Skeletal muscle satellite cell (primary cell): Measurements from ENCODE around the gene DGAT2.

Experiments
- H3K27me3 ChIP-seq: 2 replicates; pipeline ENCODE4 v1.7.0; 2013; ENCODE audit warnings: low read length; ENCODE audit not compliant: control insufficient read depth, insufficient read depth
- H3K36me3 ChIP-seq: 2 replicates; pipeline ENCODE4 v1.7.0; 2013; ENCODE audit warnings: mild to moderate bottlenecking, control low read depth, low read length; ENCODE audit not compliant: insufficient read depth
- H3K4me1 ChIP-seq: 2 replicates; pipeline ENCODE4 v1.7.0; 2013; ENCODE audit warnings: low read length; ENCODE audit not compliant: control insufficient read depth, insufficient read depth
- H3K4me2 ChIP-seq: 2 replicates; pipeline ENCODE4 v1.7.0; 2013; ENCODE audit warnings: mild to moderate bottlenecking, low read length
- H3K4me3 ChIP-seq: 2 replicates; pipeline ENCODE4 v1.7.0; 2013; ENCODE audit warnings: low read length
- H3K9ac ChIP-seq: 2 replicates; pipeline ENCODE4 v1.7.0; 2013; ENCODE audit warnings: mild to moderate bottlenecking, low read depth, low read length, moderate library complexity
- H3K9me3 ChIP-seq: replicated peaks from 2 replicates; pipeline ENCODE4 v1.7.0; 2013; ENCODE audit warnings: mild to moderate bottlenecking, control low read depth, low read length

DGAT2 gene

DNA sequence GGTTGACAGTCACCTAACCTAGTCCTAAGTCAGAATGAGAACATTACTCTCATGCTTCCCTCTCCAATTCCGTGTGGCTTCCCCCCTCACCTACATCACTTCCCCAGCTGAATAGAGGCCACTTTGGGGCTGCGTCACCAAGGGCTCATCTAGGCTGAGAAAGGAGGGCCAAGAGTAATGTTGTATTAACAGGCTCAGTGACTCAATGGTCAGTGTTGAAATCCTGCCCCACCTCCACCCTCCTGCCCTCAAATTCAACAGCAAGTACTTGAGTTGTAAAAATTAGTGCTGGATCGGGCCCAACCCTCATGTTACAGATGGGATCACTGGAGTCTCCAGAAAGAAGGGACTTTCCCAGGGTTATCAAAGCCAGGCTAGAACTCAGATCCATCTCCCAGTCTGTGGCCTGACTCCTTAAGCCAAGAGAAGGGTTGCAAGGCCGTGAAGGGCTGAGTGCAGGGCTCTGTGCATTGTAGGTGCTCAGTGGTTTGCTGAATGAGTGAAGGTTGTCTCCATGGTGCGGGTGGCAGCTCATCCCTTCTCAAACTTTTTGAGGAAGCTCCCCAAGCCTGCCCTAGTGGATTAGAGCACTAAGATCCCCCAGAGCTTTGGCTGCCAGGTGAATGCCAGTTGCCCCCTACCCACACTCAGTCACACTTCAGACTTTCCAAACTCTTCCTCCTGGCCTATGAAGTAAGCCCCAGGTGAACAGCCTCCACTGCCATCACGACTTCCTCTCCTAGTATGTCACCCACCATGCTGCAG is 3.2 kb downstream of the DGAT2 start:
- H3K27me3 ChIP-seq = peaks cover 83% of the 10 kb centered on the region
- peaks cover 12% of the 10 kb centered on the region for H3K4me1 ChIP-seq
- H3K36me3 ChIP-seq = no peaks in the 10 kb centered on the region
- H3K9ac ChIP-seq = no peak overlapping the region
- no peak overlapping the region for H3K4me3 ChIP-seq
- no peak overlapping the region for H3K4me2 ChIP-seq
- H3K9me3 ChIP-seq = no peaks in the 10 kb centered on the region

DNA sequence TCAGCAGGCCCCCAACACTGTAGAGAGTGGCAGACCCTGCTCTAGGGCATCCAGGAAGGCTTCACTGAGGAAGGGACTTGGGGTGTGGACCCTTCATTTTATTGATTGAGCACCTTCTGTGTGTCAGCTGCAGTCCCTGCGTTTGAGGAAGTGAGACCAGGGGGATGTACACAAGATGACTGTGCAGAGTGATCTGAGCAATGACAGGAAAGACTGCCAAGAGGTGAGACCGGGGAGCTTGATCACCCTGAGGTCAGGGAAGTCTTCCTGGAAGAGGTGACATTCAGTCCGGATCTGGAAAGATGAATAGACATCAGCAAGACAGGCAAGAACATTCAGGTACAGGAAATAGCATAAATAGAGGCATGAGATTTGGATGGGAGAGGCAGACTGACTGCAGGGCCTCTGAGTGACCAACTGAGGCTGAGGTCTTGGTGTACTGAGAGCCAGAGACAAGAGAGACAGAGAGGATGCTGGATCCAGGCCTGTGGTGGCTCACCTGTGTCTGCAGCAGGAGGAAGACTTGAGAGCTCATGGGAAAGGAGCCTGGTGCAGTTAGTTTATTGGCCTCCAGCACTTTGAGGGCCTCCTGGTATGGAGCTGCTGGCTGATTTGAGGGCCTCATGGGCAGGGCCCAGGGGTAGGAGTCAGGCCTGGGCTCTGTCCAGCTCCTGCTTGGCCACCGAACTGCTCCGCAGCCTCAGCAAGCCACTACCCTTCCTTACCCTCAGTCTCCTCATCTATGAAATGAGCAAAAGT is 5.2 kb downstream of the DGAT2 start:
- no peak overlapping the region for H3K4me3 ChIP-seq
- no peaks in the 10 kb centered on the region for H3K36me3 ChIP-seq
- peaks cover 63% of the 10 kb centered on the region for H3K27me3 ChIP-seq
- no peaks in the 10 kb centered on the region for H3K9me3 ChIP-seq
- H3K9ac ChIP-seq = no peak overlapping the region
- peaks cover 3% of the 10 kb centered on the region for H3K4me1 ChIP-seq
- H3K4me2 ChIP-seq = no peak overlapping the region

DNA sequence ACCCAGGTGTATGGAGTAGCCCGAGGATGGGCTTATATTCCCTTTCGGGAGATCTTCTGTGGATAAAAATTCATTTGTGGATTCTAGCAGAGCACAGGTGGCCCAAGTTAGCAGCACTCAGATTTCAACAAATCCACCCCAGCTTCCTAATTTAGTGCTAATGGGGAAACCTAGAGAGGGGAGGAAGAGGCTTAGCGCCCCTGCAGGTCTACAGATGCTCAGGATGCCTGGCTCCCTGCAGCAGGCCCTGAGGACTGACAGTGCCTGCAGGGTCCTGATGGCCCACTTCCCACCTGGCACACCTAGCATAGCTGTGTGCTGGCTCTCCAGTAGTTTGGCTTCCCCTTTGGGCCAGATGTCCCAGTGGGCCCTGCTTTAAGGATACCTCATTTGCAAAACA is 6.5 kb downstream of the DGAT2 start:
- Histone ChIP-seq H3K9me3 (no peaks in the 10 kb centered on the region), H3K4me3 (no peak overlapping the region), H3K4me2 (no peak overlapping the region), H3K9ac (no peak overlapping the region), H3K36me3 (no peaks in the 10 kb centered on the region), H3K27me3 (peaks cover 51% of the 10 kb centered on the region), H3K4me1 (no peaks in the 10 kb centered on the region)

DNA sequence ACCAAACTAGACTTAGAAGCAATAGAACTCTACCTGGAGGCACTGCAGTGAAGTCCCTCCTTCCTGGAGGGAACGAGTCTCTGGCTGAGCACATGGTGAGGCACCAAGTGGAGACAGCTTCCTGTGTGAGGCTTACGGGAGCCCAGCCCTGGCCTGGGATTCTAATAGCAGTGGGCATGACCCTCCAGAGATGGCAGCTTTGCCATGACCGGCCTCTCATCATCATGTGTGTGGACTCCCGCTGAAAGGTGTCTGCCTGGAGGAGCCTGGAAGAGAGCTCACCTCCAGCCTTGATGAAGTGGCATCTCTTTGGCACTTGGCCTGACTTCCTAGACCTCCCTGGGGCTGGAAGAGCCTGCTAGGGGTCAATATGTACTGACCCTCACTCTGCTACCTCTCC is 8.0 kb downstream of the DGAT2 start:
- H3K36me3 ChIP-seq = no peaks in the 10 kb centered on the region
- no peak overlapping the region for H3K9ac ChIP-seq
- H3K9me3 ChIP-seq = no peaks in the 10 kb centered on the region
- no peaks in the 10 kb centered on the region for H3K4me1 ChIP-seq
- H3K4me3 ChIP-seq = no peak overlapping the region
- H3K27me3 ChIP-seq = peaks cover 36% of the 10 kb centered on the region
- no peak overlapping the region for H3K4me2 ChIP-seq

DNA sequence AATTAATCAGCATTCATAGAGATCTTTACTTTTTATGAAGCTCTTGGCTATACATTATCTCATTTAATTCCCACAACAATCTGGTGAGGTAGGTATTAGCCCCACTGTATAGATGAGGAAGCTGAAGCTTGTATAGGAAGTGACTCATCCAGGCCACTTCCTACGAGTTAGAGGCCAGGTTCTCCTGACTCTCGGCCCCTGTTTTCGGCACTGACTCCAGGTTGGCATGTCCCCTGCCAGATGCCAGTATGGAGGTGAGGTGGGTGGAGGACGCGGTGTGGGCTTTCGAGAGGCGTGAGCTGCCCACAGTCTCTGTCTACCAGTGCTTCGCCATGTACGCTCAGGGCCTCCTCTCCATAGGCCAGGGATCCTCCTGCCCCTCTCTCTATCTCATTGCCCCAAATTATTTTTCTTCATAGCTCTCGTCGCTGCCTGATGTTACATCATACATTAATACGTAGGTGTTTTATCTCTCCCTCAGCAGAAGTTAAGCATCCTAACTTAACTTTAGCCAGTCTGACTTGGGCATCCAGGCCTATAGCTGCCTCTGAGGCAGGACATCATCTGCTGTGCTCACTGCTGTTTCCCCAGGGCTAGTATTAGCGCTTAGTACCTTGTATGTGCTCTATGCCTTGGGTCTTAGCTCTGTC is 9.0 kb downstream of the DGAT2 start:
- Histone ChIP-seq H3K4me2 (no peak overlapping the region), H3K4me1 (peaks cover 2% of the 10 kb centered on the region), H3K4me3 (no peak overlapping the region), H3K36me3 (no peaks in the 10 kb centered on the region), H3K9ac (no peak overlapping the region), H3K27me3 (peaks cover 25% of the 10 kb centered on the region), H3K9me3 (no peaks in the 10 kb centered on the region)

DNA sequence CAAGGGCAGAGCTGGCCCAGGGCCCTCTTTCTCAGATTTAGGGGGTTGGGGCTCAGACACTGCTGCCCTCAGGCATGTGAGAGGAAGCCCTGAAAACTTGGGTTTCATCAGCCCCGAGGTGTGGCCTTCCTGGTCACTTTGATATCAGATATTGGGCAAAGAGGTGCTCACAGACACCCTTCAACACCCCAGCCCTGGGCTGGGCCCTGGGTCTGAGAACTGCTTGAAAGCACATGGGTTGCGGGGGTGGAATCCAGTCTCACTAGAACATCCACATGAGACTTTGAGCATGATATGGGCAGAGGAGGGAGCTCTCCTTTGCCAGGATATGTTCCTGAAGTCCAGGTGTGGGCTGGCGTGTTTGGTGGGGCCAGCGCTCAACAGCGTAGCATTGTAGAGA is 10.4 kb downstream of the DGAT2 start:
- H3K27me3 ChIP-seq = peaks cover 20% of the 10 kb centered on the region
- no peak overlapping the region for H3K4me3 ChIP-seq
- H3K4me1 ChIP-seq = peaks cover 13% of the 10 kb centered on the region

DNA sequence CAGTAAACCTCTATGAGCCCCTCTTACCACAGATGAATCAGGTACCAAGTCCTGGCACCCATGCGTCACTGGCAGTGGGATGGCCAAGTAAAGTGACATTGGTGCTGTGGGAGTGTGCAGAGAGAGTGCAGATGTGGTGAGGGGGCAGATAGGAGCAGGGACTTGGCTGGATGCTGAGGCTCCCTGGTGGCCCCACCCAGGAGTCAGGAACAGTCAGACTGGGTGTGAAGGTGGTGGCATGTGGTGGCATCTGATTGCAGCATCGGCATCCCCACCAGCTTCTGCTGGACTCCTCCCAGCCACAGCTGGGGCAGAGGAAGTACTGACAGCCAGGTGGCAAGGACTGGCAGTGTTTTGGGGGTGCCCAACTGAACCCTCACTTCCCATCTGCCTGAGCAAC is 11.4 kb downstream of the DGAT2 start:
- Histone ChIP-seq H3K36me3 (no peaks in the 10 kb centered on the region), H3K4me1 (peaks cover 13% of the 10 kb centered on the region), H3K9me3 (no peaks in the 10 kb centered on the region)

More for the DNA sequence above, 10.4 kb downstream of the DGAT2 start:
- no peaks in the 10 kb centered on the region for H3K36me3 ChIP-seq
- H3K9me3 ChIP-seq = no peaks in the 10 kb centered on the region
- H3K4me2 ChIP-seq = no peak overlapping the region
- H3K9ac ChIP-seq = no peak overlapping the region

DNA sequence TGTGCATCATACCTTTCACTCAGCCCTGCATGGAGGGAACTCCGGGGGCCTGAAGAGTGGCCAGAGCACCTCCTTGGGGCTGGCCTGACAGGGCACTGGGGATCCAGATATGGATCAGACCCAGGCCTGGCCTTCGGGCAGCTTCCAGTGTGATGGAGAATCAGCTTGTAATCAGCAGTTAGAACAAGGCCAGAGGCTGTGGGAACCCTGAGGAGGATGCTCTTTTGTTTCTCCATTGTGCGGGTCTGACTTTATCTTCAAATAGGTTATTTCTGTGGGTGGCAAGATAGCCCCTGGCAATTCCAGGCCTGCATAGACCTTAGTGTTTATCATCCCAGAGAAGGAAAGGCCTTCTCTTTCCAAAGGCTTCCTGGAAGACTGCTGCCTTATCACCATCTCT is 12.3 kb downstream of the DGAT2 start:
- Histone ChIP-seq H3K36me3 (no peaks in the 10 kb centered on the region), H3K9me3 (no peaks in the 10 kb centered on the region), H3K4me2 (no peak overlapping the region), H3K27me3 (peaks cover 10% of the 10 kb centered on the region), H3K4me1 (peaks cover 13% of the 10 kb centered on the region), H3K4me3 (no peak overlapping the region), H3K9ac (no peak overlapping the region)

More for the DNA sequence above, 11.4 kb downstream of the DGAT2 start:
- Histone ChIP-seq H3K27me3 (peaks cover 15% of the 10 kb centered on the region), H3K4me3 (no peak overlapping the region), H3K4me2 (no peak overlapping the region), H3K9ac (no peak overlapping the region)

DNA sequence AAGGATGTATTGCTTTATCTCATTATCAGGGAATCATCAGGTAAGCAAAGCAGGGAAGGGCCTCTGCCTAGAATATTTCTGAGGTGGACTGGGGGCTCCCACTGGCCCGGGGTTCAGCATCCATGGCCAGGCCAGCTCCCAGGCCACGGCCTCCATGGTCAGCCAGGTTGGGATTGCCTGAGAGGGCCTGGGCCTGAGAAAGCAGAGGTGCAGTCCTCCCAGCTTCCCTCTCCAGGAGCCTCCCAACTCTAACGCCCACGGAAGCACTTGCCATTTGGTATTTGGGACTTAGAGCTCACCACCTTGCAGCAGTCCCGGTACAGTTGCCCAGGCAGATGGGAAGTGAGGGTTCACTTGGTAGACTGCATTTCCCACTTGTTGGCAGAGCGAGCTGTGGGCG is 12.7 kb downstream of the DGAT2 start:
- H3K9me3 ChIP-seq = no peaks in the 10 kb centered on the region
- H3K4me1 ChIP-seq = peaks cover 13% of the 10 kb centered on the region
- H3K36me3 ChIP-seq = no peaks in the 10 kb centered on the region

DNA sequence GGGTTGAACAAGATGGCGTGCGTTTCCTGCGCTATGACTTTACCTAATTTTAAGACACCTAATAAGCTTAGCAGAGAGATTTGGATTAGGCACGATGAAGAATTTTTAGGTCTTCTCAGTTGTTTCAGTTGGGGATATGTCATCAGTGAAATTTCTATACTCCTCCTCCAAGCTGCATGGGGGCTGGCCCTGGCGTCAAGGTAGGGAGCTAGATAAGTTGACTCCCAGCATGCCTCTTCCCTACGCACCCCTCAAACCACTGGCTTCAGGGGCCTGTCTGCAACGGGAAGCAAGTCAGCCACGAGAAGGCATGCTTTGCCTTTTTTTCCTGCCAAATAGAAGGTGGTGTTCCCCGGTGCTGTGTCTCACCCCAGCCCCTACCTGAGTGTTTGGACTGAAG is 13.3 kb downstream of the DGAT2 start:
- no peak overlapping the region for H3K4me2 ChIP-seq
- peaks cover 13% of the 10 kb centered on the region for H3K4me1 ChIP-seq
- H3K4me3 ChIP-seq = no peak overlapping the region
- H3K27me3 ChIP-seq = peaks cover 5% of the 10 kb centered on the region
- no peaks in the 10 kb centered on the region for H3K36me3 ChIP-seq
- H3K9ac ChIP-seq = no peak overlapping the region
- H3K9me3 ChIP-seq = no peaks in the 10 kb centered on the region

More for the DNA sequence above, 12.7 kb downstream of the DGAT2 start:
- Histone ChIP-seq H3K4me3 (no peak overlapping the region), H3K9ac (no peak overlapping the region), H3K4me2 (no peak overlapping the region), H3K27me3 (peaks cover 7% of the 10 kb centered on the region)

DNA sequence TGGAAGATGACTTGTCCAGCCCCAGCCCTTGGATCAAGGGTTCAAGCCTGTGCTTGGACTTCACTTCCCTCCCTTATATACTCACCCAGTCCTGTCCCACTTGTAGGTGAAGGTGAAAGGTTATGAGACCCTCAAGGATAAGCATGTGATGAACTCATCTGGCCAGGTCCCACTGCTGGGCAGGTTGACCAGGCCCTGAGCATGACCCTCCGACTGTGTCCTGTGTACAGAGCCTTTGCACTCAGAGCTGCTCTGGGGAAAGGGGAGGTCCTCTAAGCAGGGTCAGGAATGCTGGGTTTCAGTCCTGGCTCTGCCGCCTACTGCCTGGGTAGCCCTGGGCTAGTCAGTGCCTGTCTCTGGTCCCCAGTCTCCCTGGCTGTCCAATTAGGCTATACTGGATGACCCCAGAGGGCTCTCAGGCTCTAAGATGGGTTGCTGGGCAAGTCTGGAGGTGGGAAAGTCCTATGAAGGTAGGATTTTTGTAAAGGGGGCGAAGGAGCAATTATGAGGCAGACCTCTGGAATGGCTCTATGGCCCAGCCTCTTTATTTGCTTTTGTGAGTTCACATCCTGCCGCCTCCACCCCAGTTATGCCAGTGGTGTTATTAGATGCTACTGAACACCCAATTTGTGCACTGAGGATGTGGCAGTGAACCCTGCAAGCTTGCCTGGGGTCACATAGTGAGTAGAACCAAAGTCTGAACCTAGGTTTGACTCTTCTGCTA is 14.1 kb downstream of the DGAT2 start:
- Histone ChIP-seq H3K9ac (no peak overlapping the region), H3K4me1 (peaks cover 13% of the 10 kb centered on the region), H3K27me3 (peaks cover 5% of the 10 kb centered on the region), H3K36me3 (no peaks in the 10 kb centered on the region), H3K4me3 (no peak overlapping the region), H3K9me3 (no peaks in the 10 kb centered on the region), H3K4me2 (no peak overlapping the region)
